ENCODE results near the gene TNFRSF21.

DNA sequence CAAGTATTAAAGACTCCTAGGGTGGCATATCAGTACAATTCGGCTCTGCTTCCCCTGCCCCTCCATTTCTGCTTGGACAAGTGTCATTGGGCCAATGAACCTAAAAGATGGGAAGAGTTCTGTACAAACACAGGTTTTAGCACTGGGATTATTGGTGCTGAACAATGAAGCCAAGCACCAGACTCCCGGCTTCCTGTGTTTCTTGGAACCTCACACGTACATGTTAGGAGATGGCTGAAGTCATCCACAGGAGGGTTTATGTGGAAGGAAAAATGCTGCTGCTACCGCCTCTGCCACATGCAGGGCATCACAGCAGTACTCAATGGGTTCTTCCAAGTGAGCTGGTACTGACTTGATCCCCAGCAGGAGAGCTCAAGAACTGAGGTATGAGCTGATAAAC lies 49.7 kb downstream of the TNFRSF21 start:
- TF ChIP-seq, protein P1, sequence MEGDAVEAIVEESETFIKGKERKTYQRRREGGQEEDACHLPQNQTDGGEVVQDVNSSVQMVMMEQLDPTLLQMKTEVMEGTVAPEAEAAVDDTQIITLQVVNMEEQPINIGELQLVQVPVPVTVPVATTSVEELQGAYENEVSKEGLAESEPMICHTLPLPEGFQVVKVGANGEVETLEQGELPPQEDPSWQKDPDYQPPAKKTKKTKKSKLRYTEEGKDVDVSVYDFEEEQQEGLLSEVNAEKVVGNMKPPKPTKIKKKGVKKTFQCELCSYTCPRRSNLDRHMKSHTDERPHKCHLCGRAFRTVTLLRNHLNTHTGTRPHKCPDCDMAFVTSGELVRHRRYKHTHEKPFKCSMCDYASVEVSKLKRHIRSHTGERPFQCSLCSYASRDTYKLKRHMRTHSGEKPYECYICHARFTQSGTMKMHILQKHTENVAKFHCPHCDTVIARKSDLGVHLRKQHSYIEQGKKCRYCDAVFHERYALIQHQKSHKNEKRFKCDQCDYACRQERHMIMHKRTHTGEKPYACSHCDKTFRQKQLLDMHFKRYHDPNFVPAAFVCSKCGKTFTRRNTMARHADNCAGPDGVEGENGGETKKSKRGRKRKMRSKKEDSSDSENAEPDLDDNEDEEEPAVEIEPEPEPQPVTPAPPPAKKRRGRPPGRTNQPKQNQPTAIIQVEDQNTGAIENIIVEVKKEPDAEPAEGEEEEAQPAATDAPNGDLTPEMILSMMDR (IDR thresholded peaks at IDR 0.05; ENCODE audit: low read depth, low read length) = no peak
- TF ChIP-seq POLR2A (IDR thresholded peaks at IDR 0.05; ENCODE audit: extremely low read depth, insufficient read length) (no peak), MYC (IDR thresholded peaks at IDR 0.05; ENCODE audit: low read depth, low read length) (no peak)
- TF ChIP-seq, protein P2, sequence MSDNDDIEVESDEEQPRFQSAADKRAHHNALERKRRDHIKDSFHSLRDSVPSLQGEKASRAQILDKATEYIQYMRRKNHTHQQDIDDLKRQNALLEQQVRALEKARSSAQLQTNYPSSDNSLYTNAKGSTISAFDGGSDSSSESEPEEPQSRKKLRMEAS (IDR thresholded peaks at IDR 0.05; ENCODE audit: low read depth, low read length) = no peak

Measured in NB4 (cell line).